ENCODE results near the gene NTRK2. TPM values are rescaled to one million over a fixed set of nuclear protein-coding genes. Genes with fewer than 3 reads are reported as not detected.

NTRK2 gene
- total RNA-seq, 4 donors from 2014 or later = 1.1 to 7.3 (median 1.5) TPM

DNA sequence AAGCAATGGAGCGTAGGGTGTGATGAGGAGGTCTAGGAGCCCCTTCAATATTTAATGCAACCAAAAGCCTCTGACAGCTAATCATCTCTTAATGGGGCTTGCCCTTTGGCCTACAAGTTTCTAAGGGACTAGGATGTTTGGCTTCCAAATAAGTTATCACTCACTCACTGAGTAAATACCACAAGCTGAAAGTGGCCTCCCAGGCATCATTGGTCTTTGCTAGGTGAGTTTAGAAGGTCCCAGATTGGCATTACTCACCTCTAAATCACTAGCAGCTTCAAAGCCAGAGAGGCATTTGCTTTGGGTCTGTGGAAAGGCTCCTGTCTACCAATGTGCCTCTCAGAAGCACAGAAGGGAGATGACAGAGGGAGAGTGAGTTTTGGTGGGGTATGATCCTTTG lies 344.2 kb downstream of the NTRK2 start:
- Histone ChIP-seq H3K27me3 (no peaks in the 10 kb centered on the region), H3K4me1 (no peaks in the 10 kb centered on the region), H3K9me3 (no peaks in the 10 kb centered on the region), H3K36me3 (no peaks in the 10 kb centered on the region), H3K27ac (no peak overlapping the region), H3K4me3 (no peak overlapping the region)
- in situ Hi-C loops (cut with MboI; ENCODE audit: low sequenced_read_pairs in 4 of 4) = no loop called here
- intact Hi-C loops (cut with DNase I; ENCODE audit: low total_unique reads) = no loop called here
- no peak for ATAC-seq
- DNase-seq = no peak
- no peak for TF ChIP-seq POLR2A (IDR thresholded peaks at IDR 0.05)
- TF ChIP-seq, protein P1, sequence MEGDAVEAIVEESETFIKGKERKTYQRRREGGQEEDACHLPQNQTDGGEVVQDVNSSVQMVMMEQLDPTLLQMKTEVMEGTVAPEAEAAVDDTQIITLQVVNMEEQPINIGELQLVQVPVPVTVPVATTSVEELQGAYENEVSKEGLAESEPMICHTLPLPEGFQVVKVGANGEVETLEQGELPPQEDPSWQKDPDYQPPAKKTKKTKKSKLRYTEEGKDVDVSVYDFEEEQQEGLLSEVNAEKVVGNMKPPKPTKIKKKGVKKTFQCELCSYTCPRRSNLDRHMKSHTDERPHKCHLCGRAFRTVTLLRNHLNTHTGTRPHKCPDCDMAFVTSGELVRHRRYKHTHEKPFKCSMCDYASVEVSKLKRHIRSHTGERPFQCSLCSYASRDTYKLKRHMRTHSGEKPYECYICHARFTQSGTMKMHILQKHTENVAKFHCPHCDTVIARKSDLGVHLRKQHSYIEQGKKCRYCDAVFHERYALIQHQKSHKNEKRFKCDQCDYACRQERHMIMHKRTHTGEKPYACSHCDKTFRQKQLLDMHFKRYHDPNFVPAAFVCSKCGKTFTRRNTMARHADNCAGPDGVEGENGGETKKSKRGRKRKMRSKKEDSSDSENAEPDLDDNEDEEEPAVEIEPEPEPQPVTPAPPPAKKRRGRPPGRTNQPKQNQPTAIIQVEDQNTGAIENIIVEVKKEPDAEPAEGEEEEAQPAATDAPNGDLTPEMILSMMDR (IDR thresholded peaks at IDR 0.05 in 4 of 5, conservative IDR thresholded peaks at IDR 0.05 in 1 of 5) = no peak

DNA sequence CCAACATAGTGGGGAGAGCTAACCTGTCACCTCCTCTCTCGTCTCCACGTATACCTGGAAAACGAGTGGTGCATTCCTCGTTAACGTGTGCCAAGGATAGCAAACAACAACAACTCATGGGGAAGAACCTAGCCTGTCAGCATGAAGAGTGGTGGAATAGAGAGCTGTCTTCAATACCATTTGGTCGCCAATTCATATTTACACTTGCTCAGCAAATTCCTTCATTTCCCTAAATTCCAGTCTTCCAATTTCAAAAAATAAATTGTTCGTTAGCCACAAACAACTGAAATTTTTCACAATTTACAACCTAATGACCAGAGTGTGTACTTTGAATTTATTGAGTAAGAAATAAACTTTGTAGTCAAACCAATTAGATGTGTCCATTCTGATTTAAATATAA lies 344.8 kb downstream of the NTRK2 start:
- Histone ChIP-seq H3K4me1 (no peaks in the 10 kb centered on the region), H3K27ac (no peak overlapping the region), H3K36me3 (no peaks in the 10 kb centered on the region), H3K9me3 (no peaks in the 10 kb centered on the region), H3K4me3 (no peak overlapping the region), H3K27me3 (no peaks in the 10 kb centered on the region)
- in situ Hi-C loops (cut with MboI; ENCODE audit: low sequenced_read_pairs in 4 of 4) (no loop called here), intact Hi-C loops (cut with DNase I; ENCODE audit: low total_unique reads) (no loop called here)
- DNase-seq = no peak
- ATAC-seq = no peak
- no peak for TF ChIP-seq POLR2A (IDR thresholded peaks at IDR 0.05)
- TF ChIP-seq, protein P1 (IDR thresholded peaks at IDR 0.05 in 4 of 5, conservative IDR thresholded peaks at IDR 0.05 in 1 of 5) = no peak

DNA sequence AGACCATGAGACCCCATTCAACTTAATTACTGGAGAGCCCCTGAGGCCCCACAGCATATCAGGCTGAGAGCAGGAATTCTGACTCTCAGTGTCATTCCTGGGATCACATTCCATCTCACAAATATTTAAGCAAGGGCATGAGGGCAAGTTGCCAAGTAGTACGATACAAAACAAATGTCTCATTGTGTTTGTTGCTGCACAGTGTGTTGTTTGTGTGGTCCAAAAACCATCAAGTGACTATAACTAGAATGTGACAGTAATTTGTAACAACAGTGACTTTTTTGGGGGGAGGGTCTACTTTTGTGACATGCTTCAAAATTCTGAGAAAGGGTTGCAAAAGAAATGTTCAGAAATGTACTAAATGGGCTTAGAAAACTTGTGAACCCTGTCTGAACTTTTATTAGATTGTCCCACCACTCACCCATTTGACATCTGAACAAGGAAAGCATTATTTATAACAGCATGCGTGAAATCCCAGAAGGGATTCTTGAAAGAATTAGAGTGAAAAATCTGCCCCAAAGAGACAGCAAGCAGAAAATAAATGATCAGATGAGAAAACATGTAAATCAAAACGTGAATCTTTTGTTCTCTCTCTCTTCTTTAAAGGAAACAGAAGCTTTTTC lies 347.0 kb downstream of the NTRK2 start:
- Histone ChIP-seq H3K4me3 (no peak overlapping the region), H3K27me3 (no peaks in the 10 kb centered on the region), H3K36me3 (no peaks in the 10 kb centered on the region), H3K9me3 (no peaks in the 10 kb centered on the region), H3K27ac (no peak overlapping the region), H3K4me1 (no peaks in the 10 kb centered on the region)
- no peak for ATAC-seq
- TF ChIP-seq, protein P1 (IDR thresholded peaks at IDR 0.05 in 4 of 5, conservative IDR thresholded peaks at IDR 0.05 in 1 of 5) = no peak
- no peak for TF ChIP-seq POLR2A (IDR thresholded peaks at IDR 0.05)
- no peak for DNase-seq
- in situ Hi-C loops (cut with MboI; ENCODE audit: low sequenced_read_pairs in 4 of 4) = no loop called here
- intact Hi-C loops (cut with DNase I; ENCODE audit: low total_unique reads) = no loop called here

DNA sequence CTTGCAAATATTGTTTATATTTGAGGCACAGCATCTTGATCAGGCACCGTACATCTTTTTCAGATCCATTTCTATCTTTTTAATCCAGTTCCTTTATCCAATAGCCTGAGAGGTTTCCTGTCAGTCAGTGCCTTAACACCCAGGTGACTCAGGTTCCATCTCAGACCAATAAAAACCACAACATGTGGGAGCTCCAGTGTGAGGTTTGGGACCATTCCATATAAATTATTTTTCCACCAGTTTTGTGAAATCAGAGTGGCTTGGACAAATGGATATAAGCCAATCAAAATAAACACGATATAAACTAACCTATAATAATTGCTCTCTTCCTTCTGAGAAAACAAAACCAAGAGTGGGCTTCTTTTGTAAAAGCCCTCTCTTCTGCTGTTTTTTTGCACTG lies 351.3 kb downstream of the NTRK2 start:
- H3K9me3 ChIP-seq = no peaks in the 10 kb centered on the region
- H3K27ac ChIP-seq = no peak overlapping the region
- H3K4me1 ChIP-seq = no peaks in the 10 kb centered on the region
- ATAC-seq (no peak), DNase-seq (no peak)
- in situ Hi-C loops (cut with MboI; ENCODE audit: low sequenced_read_pairs in 4 of 4) = no loop called here
- no peak for TF ChIP-seq POLR2A (IDR thresholded peaks at IDR 0.05)
- TF ChIP-seq, protein P1 (IDR thresholded peaks at IDR 0.05 in 4 of 5, conservative IDR thresholded peaks at IDR 0.05 in 1 of 5) = no peak
- H3K36me3 ChIP-seq = no peaks in the 10 kb centered on the region
- no peaks in the 10 kb centered on the region for H3K27me3 ChIP-seq
- intact Hi-C loops (cut with DNase I; ENCODE audit: low total_unique reads) = no loop called here
- no peak overlapping the region for H3K4me3 ChIP-seq

DNA sequence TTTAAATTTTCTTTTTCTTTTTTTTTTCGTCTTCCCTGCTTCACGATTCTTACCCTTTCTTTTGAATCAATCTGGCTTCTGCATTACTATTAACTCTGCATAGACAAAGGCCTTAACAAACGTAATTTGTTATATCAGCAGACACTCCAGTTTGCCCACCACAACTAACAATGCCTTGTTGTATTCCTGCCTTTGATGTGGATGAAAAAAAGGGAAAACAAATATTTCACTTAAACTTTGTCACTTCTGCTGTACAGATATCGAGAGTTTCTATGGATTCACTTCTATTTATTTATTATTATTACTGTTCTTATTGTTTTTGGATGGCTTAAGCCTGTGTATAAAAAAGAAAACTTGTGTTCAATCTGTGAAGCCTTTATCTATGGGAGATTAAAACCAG lies 352.2 kb downstream of the NTRK2 start:
- H3K27ac ChIP-seq = no peak overlapping the region
- no peaks in the 10 kb centered on the region for H3K9me3 ChIP-seq
- no peaks in the 10 kb centered on the region for H3K36me3 ChIP-seq
- no peak for DNase-seq
- in situ Hi-C loops (cut with MboI; ENCODE audit: low sequenced_read_pairs in 4 of 4) = no loop called here
- no peak overlapping the region for H3K4me3 ChIP-seq
- H3K27me3 ChIP-seq = no peaks in the 10 kb centered on the region
- intact Hi-C loops (cut with DNase I; ENCODE audit: low total_unique reads) = no loop called here
- no peak for ATAC-seq
- no peaks in the 10 kb centered on the region for H3K4me1 ChIP-seq
- TF ChIP-seq, protein P1 (IDR thresholded peaks at IDR 0.05 in 4 of 5, conservative IDR thresholded peaks at IDR 0.05 in 1 of 5) = no peak
- no peak for TF ChIP-seq POLR2A (IDR thresholded peaks at IDR 0.05)
